GM12878 (cell line): ENCODE data around the gene NIBAN1. TPM values are rescaled to one million over a fixed set of nuclear protein-coding genes. Genes with fewer than 3 reads are reported as not detected.
A peak's percentile ranks its signal among the peaks of the same experiment; 100 is the strongest.

Source experiments
- ATAC-seq: fragments of 200-7000 bp; cut with Tn5 transposase; 3 replicates; pipeline ENCODE4 v1.9.1; 2020; ENCODE audit warnings: mild to moderate bottlenecking, moderate library complexity
- BruUV-seq: library from RNA; stranded (reverse); fragments of 400-500 nt; replicated peaks from 2 replicates; lab custom pipeline; 2021; lab: Mats Ljungman, UMichigan
- CTCF ChIA-PET: fragments of 300-600 bp; sonication (Branson Sonifier 250); formaldehyde crosslinking; extraction: SDS; loops from one replicate; lab custom pipeline; 2021; ENCODE audit warnings: inconsistent platforms; lab: Yijun Ruan, JAX
- POLR2A ChIA-PET: fragments of 350-600 bp; formaldehyde crosslinking; extraction: SDS; loops from one replicate; lab custom pipeline; 2021; ENCODE audit warnings: inconsistent platforms; lab: Charles Lee
- RAD21 ChIA-PET: fragments of 300-600 bp; sonication (Branson Sonifier 250); formaldehyde crosslinking; loops from one replicate; lab custom pipeline; 2023; ENCODE audit warnings: antibody characterized with exemption; ENCODE audit not compliant: unreplicated experiment; lab: Charles Lee
- SMC1A ChIA-PET: fragments of 300-600 bp; sonication (Branson Sonifier 250); formaldehyde crosslinking; loops from one replicate; lab custom pipeline; 2023; ENCODE audit not compliant: unreplicated experiment, uncharacterized antibody; lab: Charles Lee
- DNase-seq: peaks from one replicate; pipeline ENCODE4 v3.0.0-alpha.2; 2011; ENCODE audit warnings: low read depth, low spot score
- FAIRE-seq: peaks from 3 replicates; lab custom pipeline; 2011; peaks lifted over from hg19 to GRCh38; lab: Jason Lieb, UNC
- H2AFZ ChIP-seq: 2 replicates; pipeline ENCODE4 v1.6.0; 2011; ENCODE audit warnings: low read depth, low read length, control low read depth; ENCODE audit not compliant: control insufficient read depth
- H3K27ac ChIP-seq: 2 replicates; pipeline ENCODE4 v1.5.1; 2011; ENCODE audit warnings: control low read depth; ENCODE audit not compliant: control insufficient read depth, insufficient read depth
- H3K27me3 ChIP-seq, 2 experiments: replicated peaks in 1 of 2; 2 replicates each; pipeline versions ENCODE4 v1.6.0 to v1.6.1; 2011; ENCODE audit warnings: low read length in 1 of 2; ENCODE audit not compliant: control insufficient read depth in 2 of 2, insufficient read depth in 2 of 2
- H3K36me3 ChIP-seq, 2 experiments: 2 replicates each; pipeline ENCODE4 v1.5.1; 2011; ENCODE audit warnings: low read length in 1 of 2; ENCODE audit not compliant: control insufficient read depth in 2 of 2, insufficient read depth in 2 of 2
- H3K4me1 ChIP-seq: 2 replicates; pipeline ENCODE4 v1.6.1; 2011; ENCODE audit warnings: mild to moderate bottlenecking, low read length, moderate library complexity, mixed read lengths; ENCODE audit not compliant: control insufficient read depth, insufficient read depth
- H3K4me2 ChIP-seq: 2 replicates; pipeline ENCODE4 v1.6.0; 2011; ENCODE audit warnings: control low read depth; ENCODE audit not compliant: control insufficient read depth, insufficient read depth
- H3K4me3 ChIP-seq: fragments of 200-600 bp; sonication (generic); 2 replicates; pipeline ENCODE4 v1.5.1; 2016
- H3K79me2 ChIP-seq: 2 replicates; pipeline ENCODE4 v1.6.0; 2011; ENCODE audit warnings: low read length; ENCODE audit not compliant: control insufficient read depth, insufficient read depth
- H3K9ac ChIP-seq: 2 replicates; pipeline ENCODE4 v1.8.0; 2011; ENCODE audit warnings: low read length, control low read depth, mixed read lengths; ENCODE audit not compliant: control insufficient read depth, insufficient read depth
- H3K9me3 ChIP-seq: replicated peaks from 3 replicates; pipeline ENCODE4 v1.5.1; 2011; ENCODE audit warnings: mild to moderate bottlenecking, low read length; ENCODE audit not compliant: control insufficient read depth, insufficient read depth
- H4K20me1 ChIP-seq: 2 replicates; pipeline ENCODE4 v1.6.0; 2011; ENCODE audit not compliant: control insufficient read depth, insufficient read depth
- ATF2 ChIP-seq: IDR thresholded peaks from 2 replicates; pipeline ENCODE4 v1.6.1; 2012; ENCODE audit warnings: low read length, inconsistent platforms
- BRCA1 ChIP-seq: IDR thresholded peaks from 2 replicates; pipeline ENCODE4 v1.6.1; 2011; ENCODE audit warnings: low read depth, low read length, improper control_type of control experiment
- FOXM1 ChIP-seq: IDR thresholded peaks from 2 replicates; pipeline ENCODE4 v1.6.1; 2012; ENCODE audit warnings: low read depth, mild to moderate bottlenecking, inconsistent platforms, low read length, moderate library complexity
- IKZF2 ChIP-seq, 2 experiments: fragments of 450-650 bp; IDR thresholded peaks; 2 replicates each; pipeline ENCODE4 v1.6.1; 2017; ENCODE audit warnings: mild to moderate bottlenecking in 2 of 2, moderate library complexity in 2 of 2
- IRF4 ChIP-seq: IDR thresholded peaks from 2 replicates; pipeline ENCODE4 v1.6.1; 2011; ENCODE audit warnings: low read depth, low read length
- MEF2B ChIP-seq: fragments of 450-650 bp; IDR thresholded peaks from 2 replicates; pipeline ENCODE4 v1.6.1; 2018; ENCODE audit warnings: mild to moderate bottlenecking, moderate library complexity; ENCODE audit not compliant: partially characterized antibody, poor library complexity, severe bottlenecking
- MTA2 ChIP-seq: fragments of 450-650 bp; IDR thresholded peaks from 2 replicates; pipeline ENCODE4 v1.6.1; 2016; ENCODE audit warnings: low read depth, mild to moderate bottlenecking, moderate library complexity
- MTA3 ChIP-seq: IDR thresholded peaks from 2 replicates; pipeline ENCODE4 v1.6.1; 2012; ENCODE audit warnings: low read length, inconsistent platforms, borderline replicate concordance
- MYC ChIP-seq: IDR thresholded peaks from 2 replicates; pipeline ENCODE4 v1.6.1; 2011; ENCODE audit warnings: mild to moderate bottlenecking, low read length, moderate library complexity, inconsistent platforms; ENCODE audit not compliant: insufficient read depth, insufficient replicate concordance, insufficient read length, severe bottlenecking
- NFIC ChIP-seq: IDR thresholded peaks from 2 replicates; pipeline ENCODE4 v1.6.1; 2012; ENCODE audit warnings: low read depth, mild to moderate bottlenecking, inconsistent platforms, low read length, moderate library complexity
- PBX3 ChIP-seq: IDR thresholded peaks from 2 replicates; pipeline ENCODE4 v1.6.1; 2011; ENCODE audit warnings: mild to moderate bottlenecking, low read depth, low read length, moderate library complexity; ENCODE audit not compliant: insufficient replicate concordance
- RELB ChIP-seq: fragments of 450-650 bp; IDR thresholded peaks from 2 replicates; pipeline ENCODE4 v1.6.1; 2017; ENCODE audit warnings: low read depth, mild to moderate bottlenecking, moderate library complexity
- SKIL ChIP-seq: fragments of 450-650 bp; IDR thresholded peaks from 2 replicates; pipeline ENCODE4 v1.6.1; 2017; ENCODE audit warnings: mild to moderate bottlenecking, low read depth, inconsistent platforms; ENCODE audit not compliant: poor library complexity, severe bottlenecking
- SMAD5 ChIP-seq: IDR thresholded peaks from 2 replicates; pipeline ENCODE4 v1.6.1; 2016; ENCODE audit warnings: antibody characterized with exemption, low read depth
- YY1 ChIP-seq: IDR thresholded peaks from 2 replicates; pipeline ENCODE4 v1.6.1; 2011; ENCODE audit warnings: low read depth, mild to moderate bottlenecking, low read length
- ZNF274 ChIP-seq: IDR thresholded peaks from one replicate; pipeline ENCODE4 v1.8.0; 2011; ENCODE audit not compliant: insufficient read length, insufficient read depth
- WGBS: methylation state at CpG from one replicate; pipeline ENCODE4 v1.1.6; 2016; ENCODE audit warnings: low lambda C conversion rate; ENCODE audit not compliant: insufficient replicate concordance, insufficient coverage; ENCODE audit errors: missing lambda C conversion rate; 5-methylcytosine and 5-hydroxymethylcytosine counted together
- in situ Hi-C: fragments of 300-500 bp; cut with MboI; formaldehyde crosslinking; loops from 9 replicates; pipeline ENCODE4 v1.14.3; 2018; ENCODE audit warnings: mixed read lengths
- intact Hi-C: fragments of 100-400 bp; cut with micrococcal nuclease; formaldehyde crosslinking; loops from one replicate; pipeline ENCODE4 v1.14.2; 2022; ENCODE audit not compliant: unreplicated experiment
- polyA plus RNA-seq, 11 experiments: library from polyadenylated mRNA; depleted of rRNA in 4 of 11; unstranded in 6 of 11; stranded (reverse) in 5 of 11; fragments of >200 nt; fragmentation: Nextera tagmentation in 4 of 11; fragmentation: Illumina TruSeq in 1 of 11; extraction: Ambion mirVana in 4 of 11; extraction: Trizol in 1 of 11; gene quantifications; 1 replicate in 1 of 11; 2 replicates in 10 of 11; pipeline versions ENCODE4 v1.2.1 to v1.2.3, GENCODE V29; 2011 to 2016; ENCODE audit warnings: inconsistent platforms in 2 of 11, missing spikeins in 2 of 11, low read depth in 1 of 11
- total RNA-seq, 4 experiments: library from RNA; depleted of rRNA in 3 of 4; stranded (reverse); fragments of >200 nt in 3 of 4; fragmentation: Illumina TruSeq in 1 of 4; extraction: Trizol in 1 of 4; gene quantifications; 2 replicates each; pipeline versions ENCODE4 v1.2.1 to v1.2.3, GENCODE V29; 2013 to 2021

The NIBAN1 gene
- total and polyA plus RNA-seq, 10 of the 15 experiments (the other 5 are each of a cell fraction or from before 2014, with no cell fraction given) = 11.2 to 67.8 (median 44.3) TPM

GRCh38 chr1:184940694-184941409 is 33.5 kb downstream of the NIBAN1 start:
- intact Hi-C loops (no loop called here), in situ Hi-C loops (no loop called here)
- 0 out of 2 replicates have a peak overlapping the region, but pooled peaks have one; percentile 33 for H3K27ac ChIP-seq
- 88% methylated on average over 8 of the region's 8 CpGs for WGBS
- no TSS peak for BruUV-seq
- no peak for FAIRE-seq
- H3K9ac ChIP-seq = no peak overlapping the region
- ChIA-PET CTCF (interaction anchor here (1.0 to 2.2 kb wide), 4 partner anchors 28 to 277 kb away, joined by 3 to 7 read pairs (median 5); no protein-coding TSS in a partner anchor), POLR2A (interaction anchor here (0.7 kb wide), 1 partner anchor 291 kb away, joined by 6 read pairs; no protein-coding TSS in a partner anchor), SMC1A (interaction anchor here (0.7 to 2.1 kb wide), 5 partner anchors 14 to 1048 kb away, joined by 3 to 29 read pairs (median 4); partner anchors contain the start of gene NIBAN1), RAD21 (interaction anchor here (1.0 to 2.0 kb wide), 6 partner anchors 30 to 58 kb away, joined by 3 to 7 read pairs (median 4); partner anchors contain the start of gene NIBAN1)
- H3K36me3 ChIP-seq = no peaks in the 10 kb centered on the region
- DNase-seq = no peak
- peaks cover 16% of the 10 kb centered on the region for H3K4me1 ChIP-seq
- H3K9me3 ChIP-seq = no peaks in the 10 kb centered on the region; the same call in 2 of the 3 replicates
- no peaks in the 10 kb centered on the region for H3K27me3 ChIP-seq
- H2AFZ ChIP-seq = no peak overlapping the region
- H3K4me3 ChIP-seq = no peak overlapping the region
- H3K79me2 ChIP-seq = peaks cover 2% of the 10 kb centered on the region; the same call in 1 of the 2 replicates
- no peak; the same call in 2 of the 3 replicates for ATAC-seq
- no peaks in the 10 kb centered on the region for H4K20me1 ChIP-seq
- peak overlapping the region; percentile 12; the same call in 1 of the 2 replicates for H3K4me2 ChIP-seq
- TF ChIP-seq IKZF2 (IDR thresholded peaks at IDR 0.05) (peak; percentile 78), MEF2B (peak; percentile 66), YY1 (no peak), ZNF274 (no peak), PBX3 (no peak), MYC (no peak), IRF4 (no peak), FOXM1 (0 out of 2 replicates have a peak, but pooled peaks have one; percentile 4), BRCA1 (no peak), ATF2 (peak; percentile 21; the same call in 1 of the 2 replicates), NFIC (0 out of 2 replicates have a peak, but pooled peaks have one; percentile 7), MTA2 (peak; percentile 76), RELB (peak; percentile 57; the same call in 1 of the 2 replicates), SMAD5 (no peak), MTA3 (no peak), SKIL (no peak)
